Endothelial cell of umbilical vein (primary cell): ENCODE results near the gene CDH1. TPM values are rescaled to one million over a fixed set of nuclear protein-coding genes. Genes with fewer than 3 reads are reported as not detected.

ENCODE experiments used
- BruUV-seq: library from RNA; stranded (reverse); fragments of 400-500 nt; replicated peaks from 2 replicates; lab custom pipeline; 2021; lab: Mats Ljungman, UMichigan
- CTCF ChIA-PET: fragments of 300-600, 350-600 bp; sonication (Branson Sonifier 250); formaldehyde crosslinking; loops from one replicate; lab custom pipeline; 2021; ENCODE audit warnings: antibody characterized with exemption, inconsistent platforms; lab: Charles Lee
- POLR2A ChIA-PET: fragments of 300-600, 350-600 bp; sonication (Branson Sonifier 250); formaldehyde crosslinking; loops from one replicate; lab custom pipeline; 2021; ENCODE audit warnings: antibody characterized with exemption, inconsistent platforms; lab: Charles Lee
- DNase-seq: peaks from one replicate; pipeline ENCODE4 v3.0.0-alpha.2; 2011; ENCODE audit warnings: low read depth, low spot score
- FAIRE-seq: peaks from 2 replicates; lab custom pipeline; 2011; peaks lifted over from hg19 to GRCh38; lab: Jason Lieb, UNC
- H2AFZ ChIP-seq: 2 replicates; pipeline ENCODE4 v1.6.0; 2012; ENCODE audit warnings: low read depth, low read length, control low read depth, inconsistent platforms
- H3K27ac ChIP-seq: 2 replicates; pipeline ENCODE4 v1.5.1; 2011; ENCODE audit warnings: low read depth, mild to moderate bottlenecking, control low read depth, low read length, moderate library complexity; ENCODE audit not compliant: insufficient read depth
- H3K27me3 ChIP-seq, 2 experiments: 2 replicates each; pipeline versions ENCODE4 v1.6.0 to v1.6.1; 2011; ENCODE audit warnings: low read length in 2 of 2, mixed read lengths in 1 of 2; ENCODE audit not compliant: control insufficient read depth in 2 of 2, insufficient read depth in 2 of 2
- H3K36me3 ChIP-seq, 2 experiments: 2 replicates in 1 of 2; 3 replicates in 1 of 2; pipeline ENCODE4 v1.5.1; 2011; ENCODE audit warnings: low read length in 2 of 2, mild to moderate bottlenecking in 1 of 2, moderate library complexity in 1 of 2; ENCODE audit not compliant: control insufficient read depth in 2 of 2, insufficient read depth in 2 of 2; ENCODE audit errors: extremely low read depth in 1 of 2
- H3K4me1 ChIP-seq: 3 replicates; pipeline ENCODE4 v1.5.1; 2011; ENCODE audit warnings: mild to moderate bottlenecking, low read length; ENCODE audit not compliant: control insufficient read depth, insufficient read depth; ENCODE audit errors: extremely low read depth
- H3K4me2 ChIP-seq: 2 replicates; pipeline ENCODE4 v1.6.1; 2011; ENCODE audit warnings: low read length, control low read depth, mixed read lengths; ENCODE audit not compliant: insufficient read depth
- H3K4me3 ChIP-seq, 3 experiments: fragments of 200-600 bp in 1 of 3; sonication (generic), shearing (Covaris generic) in 1 of 3; replicated peaks in 1 of 3; 2 replicates each; pipeline ENCODE4 v1.5.1; 2011 to 2016; ENCODE audit warnings: control low read depth in 3 of 3, low read length in 3 of 3, mild to moderate bottlenecking in 2 of 3, inconsistent platforms in 1 of 3, low read depth in 1 of 3, moderate library complexity in 1 of 3; ENCODE audit not compliant: insufficient read depth in 1 of 3
- H3K79me2 ChIP-seq: 2 replicates; pipeline ENCODE4 v1.6.0; 2012; ENCODE audit warnings: low read length, inconsistent platforms; ENCODE audit not compliant: control insufficient read depth, insufficient read depth
- H3K9ac ChIP-seq: replicated peaks from 2 replicates; pipeline ENCODE3; 2011; ENCODE audit warnings: low read length, control low read depth; ENCODE audit not compliant: insufficient read depth; ENCODE audit errors: extremely low read depth
- H3K9me1 ChIP-seq: replicated peaks from 3 replicates; pipeline ENCODE4 v1.6.0; 2011; ENCODE audit warnings: mild to moderate bottlenecking, low read length; ENCODE audit not compliant: control insufficient read depth, insufficient read depth; ENCODE audit errors: extremely low read depth
- H3K9me3 ChIP-seq: replicated peaks from 2 replicates; pipeline ENCODE4 v1.5.1; 2012; ENCODE audit warnings: low read length, inconsistent platforms; ENCODE audit not compliant: control insufficient read depth, insufficient read depth
- H4K20me1 ChIP-seq: replicated peaks from 2 replicates; pipeline ENCODE3; 2011; ENCODE audit warnings: mild to moderate bottlenecking, low read length; ENCODE audit not compliant: control insufficient read depth, insufficient read depth; ENCODE audit errors: extremely low read depth
- CTCF ChIP-seq, 2 donors: IDR thresholded peaks; 1 replicate in 1 of 2; 2 replicates in 1 of 2; pipeline ENCODE4 v1.5.1; 2011; ENCODE audit warnings: low read length in 2 of 2, mild to moderate bottlenecking in 2 of 2, moderate library complexity in 2 of 2, control low read depth in 1 of 2, inconsistent platforms in 1 of 2, low read depth in 1 of 2; ENCODE audit not compliant: insufficient read depth in 1 of 2; ENCODE audit errors: extremely low read depth in 1 of 2
- EZH2 ChIP-seq: IDR thresholded peaks from 2 replicates; pipeline ENCODE4 v1.6.1; 2012; ENCODE audit warnings: borderline replicate concordance, low read depth, mild to moderate bottlenecking, moderate library complexity, low read length, inconsistent platforms; ENCODE audit not compliant: severe bottlenecking
- FOS ChIP-seq: IDR thresholded peaks from 2 replicates; pipeline ENCODE4 v1.6.1; 2011; ENCODE audit warnings: mild to moderate bottlenecking, low read length, moderate library complexity, borderline replicate concordance; ENCODE audit not compliant: insufficient read depth
- GATA2 ChIP-seq: IDR thresholded peaks from 2 replicates; pipeline ENCODE4 v1.7.0; 2011; ENCODE audit warnings: low read depth, mild to moderate bottlenecking, moderate library complexity, mixed read lengths, low read length; ENCODE audit not compliant: insufficient read length, insufficient read depth
- JUN ChIP-seq: IDR thresholded peaks from 2 replicates; pipeline ENCODE4 v1.6.1; 2011; ENCODE audit warnings: borderline replicate concordance, low read depth; ENCODE audit not compliant: insufficient read length, insufficient read depth
- MAX ChIP-seq: IDR thresholded peaks from 2 replicates; pipeline ENCODE4 v1.6.1; 2011; ENCODE audit not compliant: insufficient read depth, insufficient read length
- MYC ChIP-seq: IDR thresholded peaks from one replicate; pipeline ENCODE4 v1.6.1; 2011; ENCODE audit warnings: mild to moderate bottlenecking, low read depth, low read length
- POLR2A ChIP-seq: IDR thresholded peaks from 2 replicates; pipeline ENCODE4 v1.6.1; 2012; ENCODE audit warnings: low read depth, mild to moderate bottlenecking, control low read depth, low read length
- POLR2AphosphoS5 ChIP-seq: IDR thresholded peaks from 2 replicates; pipeline ENCODE4 v1.6.1; 2012; ENCODE audit warnings: low read depth, mild to moderate bottlenecking, control low read depth, low read length, moderate library complexity; ENCODE audit not compliant: insufficient read depth
- dilution Hi-C: fragments of 300-500 bp; cut with MboI; formaldehyde crosslinking; loops from one replicate; pipeline ENCODE4 v1.15.0; 2019; ENCODE audit warnings: low sequenced_read_pairs; ENCODE audit not compliant: extremely low pct_ligation_motif_present
- intact Hi-C: fragments of 100-400 bp; cut with micrococcal nuclease; formaldehyde crosslinking; loops from one replicate; pipeline ENCODE4 v1.10.0; 2022
- polyA plus RNA-seq, 4 experiments: library from polyadenylated mRNA; depleted of rRNA in 3 of 4; stranded (reverse) in 3 of 4; unstranded in 1 of 4; fragments of >200 nt; gene quantifications; 2 replicates each; pipeline versions ENCODE4 v1.2.1 to v1.2.3, GENCODE V29; 2011 to 2012; ENCODE audit warnings: missing spikeins in 1 of 4
- total RNA-seq: library from RNA; stranded (reverse); gene quantifications from 2 replicates; pipeline ENCODE4 v1.2.3, GENCODE V29; 2021

CDH1 gene
- total and polyA plus RNA-seq, 2 donors (not counting 3 experiments of a cell fraction or from before 2014, with no cell fraction given) = 0.28 to 0.69 TPM

- dilution Hi-C loops (no loop called here), intact Hi-C loops (no loop called here)
- POLR2A ChIA-PET = interaction anchor here (0.6 kb wide), 1 partner anchor 230 kb away, joined by 3 read pairs; the partner anchor contains the start of gene HAS3
- Histone ChIP-seq H3K9me1 (no peaks in the 10 kb centered on the region), H3K79me2 (no peaks in the 10 kb centered on the region), H3K4me1 (no peaks in the 10 kb centered on the region), H4K20me1 (no peaks in the 10 kb centered on the region), H3K4me3 (no peak overlapping the region), H3K36me3 (no peaks in the 10 kb centered on the region), H3K4me2 (no peak overlapping the region), H3K27me3 (no peaks in the 10 kb centered on the region), H3K9ac (no peak overlapping the region), H3K27ac (no peak overlapping the region), H3K9me3 (no peaks in the 10 kb centered on the region), H2AFZ (no peak overlapping the region)
- CTCF ChIA-PET = no interaction called here
- BruUV-seq = no TSS peak
- FAIRE-seq (no peak), DNase-seq (no peak)
- no peak for TF ChIP-seq MAX
- no peak for TF ChIP-seq POLR2A
- no peak for TF ChIP-seq CTCF (IDR thresholded peaks at IDR 0.05; ENCODE audit: extremely low read depth in 1 of 2, insufficient read depth in 1 of 2, low read depth in 1 of 2, low read length in 2 of 2)
- no peak for TF ChIP-seq GATA2
- no peak for TF ChIP-seq EZH2
- no peak for TF ChIP-seq JUN
- TF ChIP-seq POLR2AphosphoS5 = no peak
- TF ChIP-seq FOS = no peak
- no peak for TF ChIP-seq MYC
Measured at GRCh38 chr16:68875871-68876270, 138.8 kb downstream of the CDH1 start.
